Activated CD4-positive, alpha-beta T cell treated with anti-CD3 and anti-CD28 coated beads, Interleukin-2, amount 10 ng/mL, durations not matched to agents 24 days and 14 days (primary cell): ENCODE results near the gene FARP1. TPM values are rescaled to one million over a fixed set of nuclear protein-coding genes. Genes with fewer than 3 reads are reported as not detected.
A peak's percentile ranks its signal among the peaks of the same experiment; 100 is the strongest.

ENCODE experiments used
- DNase-seq: peaks from one replicate; pipeline ENCODE4 v3.0.0; 2022
- H3K27ac Mint-ChIP-seq: one replicate; pipeline ENCODE4 v1.8.0; 2022; ENCODE audit warnings: mild to moderate bottlenecking, mixed read lengths
- H3K27me3 Mint-ChIP-seq: one replicate; pipeline ENCODE4 v1.8.0; 2022; ENCODE audit warnings: mixed read lengths
- H3K36me3 Mint-ChIP-seq: one replicate; pipeline ENCODE4 v1.8.0; 2022; ENCODE audit warnings: low read depth, mild to moderate bottlenecking, mixed read lengths
- H3K4me1 Mint-ChIP-seq: one replicate; pipeline ENCODE4 v1.8.0; 2021; ENCODE audit warnings: mixed read lengths
- H3K4me3 Mint-ChIP-seq: one replicate; pipeline ENCODE4 v1.8.0; 2022; ENCODE audit warnings: mild to moderate bottlenecking, moderate library complexity, mixed read lengths
- H3K9me3 Mint-ChIP-seq: one replicate; pipeline ENCODE4 v1.8.0; 2021; ENCODE audit warnings: mixed read lengths
- intact Hi-C: fragments of 100-400 bp; cut with micrococcal nuclease; formaldehyde crosslinking; loops from one replicate; pipeline ENCODE4 v1.15.1; 2023
- total RNA-seq: library from RNA; stranded (reverse); gene quantifications from 2 replicates; pipeline ENCODE4 v1.2.3, GENCODE V29; 2022

Gene FARP1
- total RNA-seq, 1 donor from 2014 or later: 0.37 TPM

GRCh38 chr13:98441056-98441676 is 298.3 kb downstream of the FARP1 start:
- no peaks in the 10 kb centered on the region for H3K36me3 Mint-ChIP-seq
- no peak for DNase-seq

GRCh38 chr13:98442391-98443230 is 299.7 kb downstream of the FARP1 start:
- Mint-ChIP-seq H3K9me3 (no peaks in the 10 kb centered on the region), H3K4me1 (peaks cover 8% of the 10 kb centered on the region), H3K36me3 (peaks cover 3% of the 10 kb centered on the region), H3K4me3 (no peak overlapping the region), H3K27me3 (no peaks in the 10 kb centered on the region), H3K27ac (no peak overlapping the region)
- DNase-seq: no peak
- intact Hi-C loops: loop anchor here (10.0 kb wide), 1 partner anchor 402 kb away; no protein-coding TSS in a partner anchor

More at GRCh38 chr13:98441056-98441676, 298.3 kb downstream of the FARP1 start:
- H3K27ac Mint-ChIP-seq: no peak overlapping the region
- H3K27me3 Mint-ChIP-seq: no peaks in the 10 kb centered on the region
- no peak overlapping the region for H3K4me3 Mint-ChIP-seq
- intact Hi-C loops: loop anchor here (10.0 kb wide), 1 partner anchor 404 kb away; no protein-coding TSS in a partner anchor
- peaks cover 8% of the 10 kb centered on the region for H3K4me1 Mint-ChIP-seq
- H3K9me3 Mint-ChIP-seq: no peaks in the 10 kb centered on the region

GRCh38 chr13:98443329-98443728 is 300.4 kb downstream of the FARP1 start:
- Mint-ChIP-seq H3K4me3 (no peak overlapping the region), H3K36me3 (peaks cover 9% of the 10 kb centered on the region), H3K27me3 (no peaks in the 10 kb centered on the region), H3K27ac (peak overlapping the region; percentile 41), H3K9me3 (no peaks in the 10 kb centered on the region), H3K4me1 (peaks cover 8% of the 10 kb centered on the region)
- intact Hi-C loops: loop anchor here (10.0 kb wide), 1 partner anchor 401 kb away; no protein-coding TSS in a partner anchor
- DNase-seq: no peak

GRCh38 chr13:98443800-98444325 is 301.0 kb downstream of the FARP1 start:
- H3K27me3 Mint-ChIP-seq: no peaks in the 10 kb centered on the region
- H3K4me1 Mint-ChIP-seq: peaks cover 8% of the 10 kb centered on the region
- peaks cover 10% of the 10 kb centered on the region for H3K36me3 Mint-ChIP-seq
- DNase-seq: no peak
- no peaks in the 10 kb centered on the region for H3K9me3 Mint-ChIP-seq
- no peak overlapping the region for H3K27ac Mint-ChIP-seq
- no peak overlapping the region for H3K4me3 Mint-ChIP-seq
- intact Hi-C loops: loop anchor here (10.0 kb wide), 1 partner anchor 401 kb away; no protein-coding TSS in a partner anchor

- intact Hi-C loops: loop anchor here (10.0 kb wide), 1 partner anchor 400 kb away; no protein-coding TSS in a partner anchor
- H3K4me3 Mint-ChIP-seq: no peak overlapping the region
- no peaks in the 10 kb centered on the region for H3K27me3 Mint-ChIP-seq
- DNase-seq: no peak
- H3K4me1 Mint-ChIP-seq: peaks cover 9% of the 10 kb centered on the region
- peaks cover 11% of the 10 kb centered on the region for H3K36me3 Mint-ChIP-seq
- H3K9me3 Mint-ChIP-seq: no peaks in the 10 kb centered on the region
- no peak overlapping the region for H3K27ac Mint-ChIP-seq
These were observed 301.5 kb downstream of the FARP1 start for GRCh38 chr13:98444381-98444780.

- peak; percentile 92 for DNase-seq
- Mint-ChIP-seq H3K27ac (peak overlapping the region; percentile 65), H3K4me3 (no peak overlapping the region), H3K9me3 (no peaks in the 10 kb centered on the region), H3K4me1 (peaks cover 11% of the 10 kb centered on the region), H3K27me3 (no peaks in the 10 kb centered on the region), H3K36me3 (peaks cover 12% of the 10 kb centered on the region)
- intact Hi-C loops: loop anchor here (1.0 to 10.0 kb wide), 3 partner anchors 208 to 399 kb away; no protein-coding TSS in a partner anchor
These were observed 302.7 kb downstream of the FARP1 start for GRCh38 chr13:98445340-98446233.

GRCh38 chr13:98446234-98446621 is 303.3 kb downstream of the FARP1 start:
- Mint-ChIP-seq H3K9me3 (no peaks in the 10 kb centered on the region), H3K4me3 (no peak overlapping the region), H3K27me3 (no peaks in the 10 kb centered on the region), H3K4me1 (peaks cover 17% of the 10 kb centered on the region), H3K36me3 (peaks cover 12% of the 10 kb centered on the region), H3K27ac (peak overlapping the region; percentile 65)
- intact Hi-C loops: loop anchor here (10.0 kb wide), 1 partner anchor 399 kb away; no protein-coding TSS in a partner anchor
- no peak for DNase-seq

GRCh38 chr13:98447130-98447529 is 304.2 kb downstream of the FARP1 start:
- no peaks in the 10 kb centered on the region for H3K9me3 Mint-ChIP-seq
- H3K36me3 Mint-ChIP-seq: peaks cover 20% of the 10 kb centered on the region
- H3K4me3 Mint-ChIP-seq: no peak overlapping the region
- no peak for DNase-seq
- H3K4me1 Mint-ChIP-seq: peaks cover 26% of the 10 kb centered on the region
- peak overlapping the region; percentile 51 for H3K27ac Mint-ChIP-seq
- no peaks in the 10 kb centered on the region for H3K27me3 Mint-ChIP-seq
- intact Hi-C loops: loop anchor here (10.0 kb wide), 1 partner anchor 398 kb away; no protein-coding TSS in a partner anchor

- intact Hi-C loops: loop anchor here (10.0 kb wide), 1 partner anchor 397 kb away; no protein-coding TSS in a partner anchor
- H3K4me1 Mint-ChIP-seq: peaks cover 27% of the 10 kb centered on the region
- DNase-seq: no peak
- H3K9me3 Mint-ChIP-seq: no peaks in the 10 kb centered on the region
- peaks cover 28% of the 10 kb centered on the region for H3K36me3 Mint-ChIP-seq
- H3K4me3 Mint-ChIP-seq: no peak overlapping the region
- no peaks in the 10 kb centered on the region for H3K27me3 Mint-ChIP-seq
- H3K27ac Mint-ChIP-seq: peak overlapping the region; percentile 71
These were observed 305.2 kb downstream of the FARP1 start for GRCh38 chr13:98447881-98448641.

GRCh38 chr13:98448642-98448928 is 305.7 kb downstream of the FARP1 start:
- Mint-ChIP-seq H3K36me3 (peaks cover 29% of the 10 kb centered on the region), H3K9me3 (no peaks in the 10 kb centered on the region), H3K4me1 (peaks cover 27% of the 10 kb centered on the region), H3K4me3 (no peak overlapping the region), H3K27me3 (no peaks in the 10 kb centered on the region), H3K27ac (no peak overlapping the region)
- no peak for DNase-seq
- intact Hi-C loops: loop anchor here (10.0 kb wide), 1 partner anchor 396 kb away; no protein-coding TSS in a partner anchor

GRCh38 chr13:98449273-98449672 is 306.4 kb downstream of the FARP1 start:
- H3K4me3 Mint-ChIP-seq: no peak overlapping the region

GRCh38 chr13:98450026-98450425 is 307.1 kb downstream of the FARP1 start:
- Mint-ChIP-seq H3K36me3 (peaks cover 36% of the 10 kb centered on the region), H3K4me3 (no peak overlapping the region), H3K4me1 (peaks cover 27% of the 10 kb centered on the region), H3K27ac (peak overlapping the region; percentile 53), H3K27me3 (no peaks in the 10 kb centered on the region), H3K9me3 (no peaks in the 10 kb centered on the region)
- no peak for DNase-seq
- intact Hi-C loops: no loop called here

More at GRCh38 chr13:98449273-98449672, 306.4 kb downstream of the FARP1 start:
- peaks cover 29% of the 10 kb centered on the region for H3K36me3 Mint-ChIP-seq
- no peak for DNase-seq
- no peaks in the 10 kb centered on the region for H3K27me3 Mint-ChIP-seq
- H3K4me1 Mint-ChIP-seq: peaks cover 27% of the 10 kb centered on the region
- intact Hi-C loops: loop anchor here (10.0 kb wide), 1 partner anchor 396 kb away; no protein-coding TSS in a partner anchor
- H3K27ac Mint-ChIP-seq: peak overlapping the region; percentile 39
- no peaks in the 10 kb centered on the region for H3K9me3 Mint-ChIP-seq
